DMS 273 (cell line): ENCODE measurements around the gene USP15.
A peak's percentile ranks its signal among the peaks of the same experiment; 100 is the strongest.

ENCODE experiments used
- DNase-seq: peaks from one replicate; lab custom pipeline; 2025; ENCODE audit not compliant: unreplicated experiment; lab: John Stamatoyannopoulos, UW

USP15 gene

GRCh38 chr12:62256408-62257096 lies 3.7 kb upstream of the USP15 start:
- no peak for DNase-seq

GRCh38 chr12:62258231-62258630 lies 2.0 kb upstream of the USP15 start:
- no peak for DNase-seq

GRCh38 chr12:62258941-62259630 lies 1.1 kb upstream of the USP15 start:
- peak; percentile 43 for DNase-seq

- DNase-seq = no peak
Measured at GRCh38 chr12:62259631-62259992, 592 bp upstream of the USP15 start.

GRCh38 chr12:62260733-62261683 lies 804 bp downstream of the USP15 start:
- DNase-seq = peak; percentile 62

GRCh38 chr12:62261876-62262517 lies 1.8 kb downstream of the USP15 start:
- DNase-seq = no peak

- no peak for DNase-seq
Measured at GRCh38 chr12:62263232-62263631, 3.0 kb downstream of the USP15 start.

GRCh38 chr12:62263966-62264365 lies 3.8 kb downstream of the USP15 start:
- no peak for DNase-seq

- DNase-seq = no peak
Measured at GRCh38 chr12:62264706-62265105, 4.5 kb downstream of the USP15 start.

GRCh38 chr12:62265511-62265910 lies 5.3 kb downstream of the USP15 start:
- DNase-seq = no peak

GRCh38 chr12:62267026-62267425 lies 6.8 kb downstream of the USP15 start:
- no peak for DNase-seq

- no peak for DNase-seq
Measured at GRCh38 chr12:62267480-62267879, 7.3 kb downstream of the USP15 start.

- no peak for DNase-seq
Measured at GRCh38 chr12:62268956-62269355, 8.8 kb downstream of the USP15 start.

- DNase-seq = no peak
Measured at GRCh38 chr12:62269464-62270228, 9.4 kb downstream of the USP15 start.

- DNase-seq = no peak
Measured at GRCh38 chr12:62270384-62270783, 10.2 kb downstream of the USP15 start.

GRCh38 chr12:62270872-62271271 lies 10.7 kb downstream of the USP15 start:
- DNase-seq = no peak

GRCh38 chr12:62272936-62273552 lies 12.8 kb downstream of the USP15 start:
- no peak for DNase-seq

- no peak for DNase-seq
Measured at GRCh38 chr12:62273724-62274380, 13.6 kb downstream of the USP15 start.

- DNase-seq = no peak
Measured at GRCh38 chr12:62278022-62278421, 17.8 kb downstream of the USP15 start.
